HL-60 (cell line): ENCODE results near the gene DAB2IP.
A peak's percentile ranks its signal among the peaks of the same experiment; 100 is the strongest.

Experiments
- DNase-seq, 2 experiments: peaks; one replicate each; pipeline ENCODE4 v3.0.0-alpha.2; 2010 to 2020; ENCODE audit warnings: low read depth in 1 of 2, low spot score in 1 of 2
- H3K27ac ChIP-seq: fragments of 250-450 bp; sonication (Bioruptor Pico); replicated peaks from 2 replicates; pipeline ENCODE4 v1.5.1; 2020; ENCODE audit warnings: mild to moderate bottlenecking, moderate library complexity
- H3K27me3 ChIP-seq: fragments of 250-450 bp; sonication (Bioruptor Pico); 2 replicates; pipeline ENCODE4 v1.5.1; 2021; ENCODE audit warnings: mild to moderate bottlenecking, moderate library complexity; ENCODE audit not compliant: insufficient read depth, poor library complexity, severe bottlenecking
- H3K4me3 ChIP-seq: replicated peaks from 2 replicates; pipeline ENCODE4 v1.5.1; 2011; ENCODE audit warnings: mild to moderate bottlenecking, control low read depth, low read length; ENCODE audit not compliant: insufficient read depth
- GABPA ChIP-seq: IDR thresholded peaks from 2 replicates; pipeline ENCODE4 v1.6.1; 2012; ENCODE audit warnings: low read depth
- POLR2AphosphoS5 ChIP-seq: IDR thresholded peaks from 2 replicates; pipeline ENCODE4 v1.6.1; 2012; ENCODE audit warnings: low read depth
- SPI1 ChIP-seq: IDR thresholded peaks from 2 replicates; pipeline ENCODE4 v1.6.1; 2012; ENCODE audit warnings: low read depth, mild to moderate bottlenecking, borderline replicate concordance
- TF ChIP-seq, protein P1 (sequence below): IDR thresholded peaks from 2 replicates; pipeline ENCODE4 v1.6.1; 2012; ENCODE audit warnings: low read depth; ENCODE audit not compliant: insufficient replicate concordance
- TF ChIP-seq, protein P2 (sequence below): IDR thresholded peaks from one replicate; pipeline ENCODE4 v1.5.1; 2011; ENCODE audit warnings: low read length, control low read depth, inconsistent platforms; ENCODE audit not compliant: insufficient read depth

Gene DAB2IP

DNA sequence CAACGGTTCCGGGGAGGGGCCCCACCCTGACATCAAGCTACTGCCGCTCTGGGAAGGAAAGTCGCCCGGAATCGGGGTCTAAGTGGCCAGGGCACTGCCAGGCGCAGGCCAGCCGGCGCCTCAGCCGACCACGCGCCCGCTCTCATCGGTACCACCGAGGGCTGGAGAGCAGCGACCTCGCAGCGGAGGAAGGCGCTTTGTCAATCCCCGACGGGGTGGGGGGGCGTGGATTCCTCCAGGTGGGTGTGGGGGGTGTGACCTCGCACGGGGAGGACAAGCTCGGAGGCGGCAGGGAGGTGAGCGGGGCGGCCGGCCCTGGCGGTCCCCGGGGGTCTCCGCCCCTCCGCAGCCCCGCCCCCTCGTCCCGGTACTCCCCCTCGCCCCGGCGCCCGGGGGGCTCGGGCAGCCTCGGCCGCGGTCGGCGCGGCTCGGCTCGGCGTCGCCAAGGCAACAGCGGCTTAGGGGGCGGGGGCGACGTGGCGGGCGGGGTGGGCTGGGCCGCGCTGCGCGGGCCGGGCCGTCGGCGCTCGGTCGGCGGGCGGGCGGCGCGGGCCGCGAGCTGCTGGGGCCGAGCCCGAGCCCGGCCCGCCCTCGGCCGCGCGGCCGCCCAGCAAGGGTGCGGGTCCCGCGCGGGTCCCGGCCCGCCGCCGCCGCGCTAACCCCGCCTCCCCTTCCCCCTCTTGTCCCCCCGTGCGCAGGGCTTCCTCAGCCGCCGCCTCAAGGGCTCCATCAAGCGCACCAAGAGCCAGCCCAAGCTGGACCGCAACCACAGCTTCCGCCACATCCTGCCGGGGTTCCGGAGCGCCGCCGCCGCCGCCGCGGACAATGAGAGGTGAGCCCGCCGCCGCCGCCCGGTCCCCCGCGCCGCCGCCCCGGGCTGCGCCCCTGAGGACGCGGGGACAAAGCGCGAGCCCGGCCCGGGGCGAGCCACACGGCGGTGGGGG is 47.5 kb downstream of the DAB2IP start:
- peaks cover 42% of the 10 kb centered on the region for H3K27me3 ChIP-seq
- H3K27ac ChIP-seq = no peak overlapping the region

DNA sequence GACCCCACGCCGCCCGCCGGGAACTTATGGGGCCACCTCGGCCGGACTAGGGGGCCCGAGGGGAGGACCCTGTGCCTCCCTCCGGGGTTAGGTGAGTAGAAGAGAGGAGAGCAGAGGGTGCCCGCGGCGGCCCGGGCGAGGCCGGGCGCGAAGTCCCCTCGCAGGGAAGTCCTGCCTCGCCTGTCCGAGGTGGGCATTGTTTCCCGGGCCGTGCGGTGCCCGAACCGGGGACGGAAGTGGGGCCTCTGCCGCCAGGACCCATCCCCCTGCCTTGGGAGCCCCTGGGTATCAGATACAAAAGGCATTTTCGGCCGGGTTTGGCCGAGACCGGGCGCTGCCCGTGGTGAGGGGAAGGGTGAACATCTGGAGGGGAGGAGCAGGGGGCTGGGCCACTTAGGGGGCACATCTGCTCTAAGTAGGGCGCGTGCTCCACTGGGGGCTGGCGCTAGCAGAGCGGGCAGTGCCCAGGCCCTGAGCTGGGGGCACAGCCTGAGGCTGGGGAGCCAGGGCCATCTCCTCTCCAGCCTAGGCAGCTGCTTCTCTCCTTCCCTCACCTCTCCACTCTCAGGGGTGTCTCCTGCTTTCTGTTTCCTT is 48.2 kb downstream of the DAB2IP start:
- no peak overlapping the region for H3K27ac ChIP-seq

More for the DNA sequence above, 47.5 kb downstream of the DAB2IP start:
- TF ChIP-seq POLR2AphosphoS5 = peak; percentile 44; the same call in 1 of the 2 replicates
- TF ChIP-seq, protein P1, sequence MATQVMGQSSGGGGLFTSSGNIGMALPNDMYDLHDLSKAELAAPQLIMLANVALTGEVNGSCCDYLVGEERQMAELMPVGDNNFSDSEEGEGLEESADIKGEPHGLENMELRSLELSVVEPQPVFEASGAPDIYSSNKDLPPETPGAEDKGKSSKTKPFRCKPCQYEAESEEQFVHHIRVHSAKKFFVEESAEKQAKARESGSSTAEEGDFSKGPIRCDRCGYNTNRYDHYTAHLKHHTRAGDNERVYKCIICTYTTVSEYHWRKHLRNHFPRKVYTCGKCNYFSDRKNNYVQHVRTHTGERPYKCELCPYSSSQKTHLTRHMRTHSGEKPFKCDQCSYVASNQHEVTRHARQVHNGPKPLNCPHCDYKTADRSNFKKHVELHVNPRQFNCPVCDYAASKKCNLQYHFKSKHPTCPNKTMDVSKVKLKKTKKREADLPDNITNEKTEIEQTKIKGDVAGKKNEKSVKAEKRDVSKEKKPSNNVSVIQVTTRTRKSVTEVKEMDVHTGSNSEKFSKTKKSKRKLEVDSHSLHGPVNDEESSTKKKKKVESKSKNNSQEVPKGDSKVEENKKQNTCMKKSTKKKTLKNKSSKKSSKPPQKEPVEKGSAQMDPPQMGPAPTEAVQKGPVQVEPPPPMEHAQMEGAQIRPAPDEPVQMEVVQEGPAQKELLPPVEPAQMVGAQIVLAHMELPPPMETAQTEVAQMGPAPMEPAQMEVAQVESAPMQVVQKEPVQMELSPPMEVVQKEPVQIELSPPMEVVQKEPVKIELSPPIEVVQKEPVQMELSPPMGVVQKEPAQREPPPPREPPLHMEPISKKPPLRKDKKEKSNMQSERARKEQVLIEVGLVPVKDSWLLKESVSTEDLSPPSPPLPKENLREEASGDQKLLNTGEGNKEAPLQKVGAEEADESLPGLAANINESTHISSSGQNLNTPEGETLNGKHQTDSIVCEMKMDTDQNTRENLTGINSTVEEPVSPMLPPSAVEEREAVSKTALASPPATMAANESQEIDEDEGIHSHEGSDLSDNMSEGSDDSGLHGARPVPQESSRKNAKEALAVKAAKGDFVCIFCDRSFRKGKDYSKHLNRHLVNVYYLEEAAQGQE = no peak
- peak; percentile 27 to 71 for DNase-seq
- H3K4me3 ChIP-seq = no peak overlapping the region

DNA sequence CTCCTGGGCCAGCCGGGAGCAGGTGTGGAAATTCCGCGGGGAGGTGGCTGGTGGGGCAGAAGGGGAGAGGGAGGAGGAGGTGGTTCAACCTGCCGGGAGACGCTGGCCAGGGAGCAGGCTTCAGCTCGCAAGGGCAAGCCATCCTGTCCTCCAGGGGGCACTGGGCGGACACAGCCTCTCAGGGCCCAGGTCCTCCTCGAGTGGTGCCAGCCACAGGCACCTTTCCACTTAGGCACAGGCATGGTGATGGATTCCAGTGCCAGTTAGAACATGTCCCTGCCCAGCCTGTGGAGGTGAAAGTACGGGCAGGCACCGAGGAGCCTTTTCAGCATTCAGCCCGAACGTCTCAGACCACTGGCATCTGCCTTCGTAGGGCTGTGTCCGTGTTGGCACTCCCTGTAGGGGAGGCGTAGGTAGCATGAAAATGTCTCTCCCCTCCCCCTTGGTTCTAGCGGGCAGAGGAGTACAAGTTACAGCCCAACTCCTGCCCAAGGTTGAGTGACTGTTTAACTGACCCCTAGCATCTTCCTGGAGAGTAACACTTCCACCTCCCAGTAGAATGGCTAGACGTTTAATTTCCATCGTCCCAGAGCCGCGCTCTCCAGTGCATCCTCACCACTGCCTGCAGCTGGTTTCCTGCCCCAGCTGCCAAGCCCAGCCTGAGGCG is 48.9 kb downstream of the DAB2IP start:
- H3K27ac ChIP-seq = no peak overlapping the region
- H3K27me3 ChIP-seq = peaks cover 51% of the 10 kb centered on the region
- DNase-seq = no peak
- H3K4me3 ChIP-seq = no peak overlapping the region
- TF ChIP-seq, protein P2, sequence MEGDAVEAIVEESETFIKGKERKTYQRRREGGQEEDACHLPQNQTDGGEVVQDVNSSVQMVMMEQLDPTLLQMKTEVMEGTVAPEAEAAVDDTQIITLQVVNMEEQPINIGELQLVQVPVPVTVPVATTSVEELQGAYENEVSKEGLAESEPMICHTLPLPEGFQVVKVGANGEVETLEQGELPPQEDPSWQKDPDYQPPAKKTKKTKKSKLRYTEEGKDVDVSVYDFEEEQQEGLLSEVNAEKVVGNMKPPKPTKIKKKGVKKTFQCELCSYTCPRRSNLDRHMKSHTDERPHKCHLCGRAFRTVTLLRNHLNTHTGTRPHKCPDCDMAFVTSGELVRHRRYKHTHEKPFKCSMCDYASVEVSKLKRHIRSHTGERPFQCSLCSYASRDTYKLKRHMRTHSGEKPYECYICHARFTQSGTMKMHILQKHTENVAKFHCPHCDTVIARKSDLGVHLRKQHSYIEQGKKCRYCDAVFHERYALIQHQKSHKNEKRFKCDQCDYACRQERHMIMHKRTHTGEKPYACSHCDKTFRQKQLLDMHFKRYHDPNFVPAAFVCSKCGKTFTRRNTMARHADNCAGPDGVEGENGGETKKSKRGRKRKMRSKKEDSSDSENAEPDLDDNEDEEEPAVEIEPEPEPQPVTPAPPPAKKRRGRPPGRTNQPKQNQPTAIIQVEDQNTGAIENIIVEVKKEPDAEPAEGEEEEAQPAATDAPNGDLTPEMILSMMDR = peak; percentile 0
- TF ChIP-seq GABPA = no peak

More for the DNA sequence above, 48.2 kb downstream of the DAB2IP start:
- H3K27me3 ChIP-seq = peaks cover 48% of the 10 kb centered on the region
- no peak overlapping the region for H3K4me3 ChIP-seq
- TF ChIP-seq, protein P2 = no peak
- no peak for TF ChIP-seq GABPA
- TF ChIP-seq SPI1 = no peak
- TF ChIP-seq, protein P1 = no peak
- no peak for TF ChIP-seq POLR2AphosphoS5
- no peak for DNase-seq

DNA sequence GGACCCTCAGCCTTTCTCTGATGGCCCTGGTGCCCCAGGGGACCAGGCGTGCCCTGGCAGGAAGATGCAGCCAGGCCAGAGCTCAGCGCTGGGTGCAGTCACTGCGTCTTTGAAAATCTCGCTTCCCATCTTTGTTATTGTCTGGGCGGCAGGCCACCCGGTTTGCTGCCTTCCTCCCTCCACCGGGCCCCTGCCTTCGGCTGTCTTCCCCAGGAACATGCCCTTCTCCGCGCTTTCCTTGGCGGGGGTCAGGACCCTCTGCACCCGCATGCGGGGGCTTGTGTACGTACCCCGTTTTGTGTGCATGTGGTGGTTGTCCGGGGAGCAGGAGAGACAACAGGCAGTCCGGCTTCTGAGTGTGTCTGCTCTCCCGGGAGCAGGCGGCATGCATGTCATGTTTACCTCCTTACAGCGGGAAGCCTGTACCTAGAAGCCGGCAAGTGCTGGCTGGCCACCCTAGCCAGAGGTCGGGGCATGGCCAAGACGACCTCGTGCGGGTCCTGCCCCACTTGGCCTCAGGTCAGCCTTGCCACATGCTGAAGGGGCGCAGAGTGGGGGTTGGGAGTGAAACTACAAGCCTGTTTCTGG is 49.5 kb downstream of the DAB2IP start:
- peaks cover 55% of the 10 kb centered on the region for H3K27me3 ChIP-seq
- H3K27ac ChIP-seq = no peak overlapping the region
- no peak overlapping the region for H3K4me3 ChIP-seq
- no peak for DNase-seq
- TF ChIP-seq GABPA (no peak), SPI1 (no peak)
- TF ChIP-seq, protein P2 = no peak
- TF ChIP-seq, protein P1 = no peak
